NB4 (cell line): ENCODE results near the gene CADM2.

Experiments
- DNase-seq: peaks from one replicate; pipeline ENCODE4 v3.0.0; 2010; ENCODE audit warnings: low read depth
- H3K4me3 ChIP-seq: one replicate; pipeline ENCODE4 v1.5.1; 2011; ENCODE audit warnings: mild to moderate bottlenecking, low read depth, low read length, moderate library complexity
- CTCF ChIP-seq: IDR thresholded peaks from one replicate; pipeline ENCODE4 v1.5.1; 2012; ENCODE audit warnings: low read depth, low read length
- MYC ChIP-seq: IDR thresholded peaks from 2 replicates; pipeline ENCODE4 v1.6.1; 2011; ENCODE audit warnings: low read depth, low read length
- POLR2A ChIP-seq: IDR thresholded peaks from 2 replicates; pipeline ENCODE4 v1.6.1; 2011; ENCODE audit warnings: mild to moderate bottlenecking; ENCODE audit not compliant: insufficient read length; ENCODE audit errors: extremely low read depth
- TF ChIP-seq, protein P1 (sequence below): IDR thresholded peaks from 2 replicates; pipeline ENCODE4 v1.6.1; 2011; ENCODE audit warnings: low read depth, low read length

The CADM2 gene

DNA sequence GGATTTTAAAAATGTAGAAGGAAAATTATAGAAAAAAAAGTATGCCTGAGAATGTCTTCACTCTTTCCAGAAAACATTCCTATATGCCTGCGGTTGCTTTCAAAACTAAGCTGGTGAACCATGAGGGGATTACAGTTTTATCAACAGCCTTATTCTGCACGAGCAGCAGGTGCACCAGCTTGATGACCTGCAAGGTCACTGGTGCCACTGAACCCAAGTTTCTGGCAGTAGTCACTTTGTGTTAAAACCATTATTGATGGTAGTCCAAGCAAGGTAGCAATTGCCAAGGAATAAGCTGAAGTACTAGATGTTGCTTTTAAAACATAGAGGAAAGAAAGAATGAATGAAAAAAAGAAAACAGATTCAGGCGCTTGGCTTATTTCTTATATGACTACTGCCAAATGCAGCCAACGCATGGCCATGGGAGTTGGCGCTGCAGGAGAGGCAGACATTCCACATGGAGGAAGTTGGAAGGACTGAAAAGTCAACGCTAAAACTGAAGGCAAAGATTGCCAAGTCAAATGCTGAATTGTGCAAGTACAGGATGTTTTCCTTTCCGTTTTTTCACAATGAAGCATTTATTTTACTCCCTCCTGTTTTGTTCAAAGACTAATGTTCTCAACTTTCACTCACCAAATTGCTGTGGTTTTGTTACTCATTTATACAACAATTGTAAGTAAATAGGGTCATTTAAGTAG is 601.4 kb downstream of the CADM2 start:
- TF ChIP-seq POLR2A, result no peak
- TF ChIP-seq, protein P1, sequence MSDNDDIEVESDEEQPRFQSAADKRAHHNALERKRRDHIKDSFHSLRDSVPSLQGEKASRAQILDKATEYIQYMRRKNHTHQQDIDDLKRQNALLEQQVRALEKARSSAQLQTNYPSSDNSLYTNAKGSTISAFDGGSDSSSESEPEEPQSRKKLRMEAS, result no peak
- TF ChIP-seq CTCF, result no peak
- TF ChIP-seq MYC, result no peak

DNA sequence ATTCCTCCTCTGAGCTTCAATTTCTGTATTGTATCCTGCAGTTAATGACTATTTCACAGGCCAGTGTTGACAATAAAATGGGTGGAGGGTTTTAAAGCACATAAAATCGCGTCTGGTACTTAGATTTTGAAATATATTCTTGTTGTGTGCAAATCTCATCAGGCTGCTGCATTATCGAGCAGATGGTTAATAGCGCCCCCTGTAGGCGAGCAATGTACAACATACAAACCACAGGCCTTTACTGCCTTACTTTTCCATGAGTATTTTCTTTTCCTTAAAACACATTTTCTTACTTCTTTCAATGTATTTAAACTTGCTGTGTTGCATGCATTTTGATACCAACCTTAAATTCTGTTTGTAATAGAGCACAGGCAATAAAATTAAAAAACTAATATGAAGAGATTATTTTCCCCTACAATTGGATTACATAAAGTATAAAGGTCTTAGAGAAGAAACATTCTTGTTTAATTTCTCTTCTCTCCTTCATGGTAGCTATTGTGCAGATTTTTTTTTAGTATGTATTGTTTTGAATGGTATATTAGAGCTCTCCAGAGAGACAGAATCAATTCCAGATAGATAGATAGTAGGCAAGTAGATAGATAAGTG is 608.4 kb downstream of the CADM2 start:
- no peak overlapping the region for H3K4me3 ChIP-seq
- TF ChIP-seq POLR2A (no peak), CTCF (peak; percentile 72)
- DNase-seq, result peak; percentile 69

More for the DNA sequence above, 601.4 kb downstream of the CADM2 start:
- H3K4me3 ChIP-seq, result no peak overlapping the region
- no peak for DNase-seq

DNA sequence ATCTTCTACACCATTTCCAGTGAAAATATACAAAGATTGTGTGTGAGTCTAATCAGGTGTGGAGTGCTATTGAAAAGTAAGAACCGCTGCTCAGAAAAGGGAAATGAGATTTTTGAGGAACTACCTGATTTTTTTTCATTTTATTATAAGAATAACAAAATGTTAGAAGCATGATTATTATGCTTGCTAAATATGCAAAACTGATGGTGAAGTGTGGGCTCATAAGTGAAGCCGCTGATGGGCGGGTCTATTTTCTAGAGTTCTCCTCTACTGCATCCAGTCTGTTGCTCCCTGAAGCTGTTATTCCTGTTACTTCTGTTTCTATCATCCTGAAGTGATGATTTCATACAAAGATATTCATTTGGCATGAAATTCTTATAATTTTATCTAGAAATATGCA is 612.0 kb downstream of the CADM2 start:
- TF ChIP-seq CTCF, result no peak
- no peak for TF ChIP-seq MYC
- no peak for TF ChIP-seq POLR2A
- TF ChIP-seq, protein P1, result no peak
- no peak for DNase-seq
- H3K4me3 ChIP-seq, result no peak overlapping the region

GRCh38 chr3:85571835-85572234 is 613.0 kb downstream of the CADM2 start:
- DNase-seq, result peak; percentile 55
- TF ChIP-seq CTCF, result no peak
- no peak for TF ChIP-seq POLR2A
- no peak for TF ChIP-seq MYC
- TF ChIP-seq, protein P1, result no peak
- no peak overlapping the region for H3K4me3 ChIP-seq

DNA sequence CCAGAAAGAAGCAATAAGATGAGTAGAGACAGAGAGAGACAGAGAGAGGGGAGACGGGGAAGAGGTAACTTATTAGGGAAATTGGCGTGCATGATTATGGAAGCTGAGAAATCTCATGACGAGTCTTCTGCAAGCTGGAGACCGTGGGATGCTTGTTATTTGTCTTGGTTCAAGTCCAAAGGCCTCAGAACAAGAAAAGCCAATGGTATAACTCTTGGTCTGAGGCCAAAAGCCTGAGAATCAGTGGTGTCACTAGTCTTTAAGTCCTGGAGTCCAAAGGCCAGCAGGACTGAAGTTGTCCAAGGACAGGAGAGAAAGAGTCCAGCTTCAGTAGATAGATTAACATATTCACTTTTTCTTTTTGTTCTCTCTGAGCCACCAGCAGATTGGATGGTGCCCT is 613.6 kb downstream of the CADM2 start:
- TF ChIP-seq POLR2A, result no peak
- TF ChIP-seq MYC, result no peak
- TF ChIP-seq, protein P1, result no peak
- no peak for TF ChIP-seq CTCF
- no peak for DNase-seq
- no peak overlapping the region for H3K4me3 ChIP-seq
